ENCODE measurements around the gene SLMAP. TPM values are rescaled to one million over a fixed set of nuclear protein-coding genes. Genes with fewer than 3 reads are reported as not detected.

Gene SLMAP
- total and polyA plus RNA-seq, 2 donors from 2014 or later = 22.0 to 86.1 TPM

DNA sequence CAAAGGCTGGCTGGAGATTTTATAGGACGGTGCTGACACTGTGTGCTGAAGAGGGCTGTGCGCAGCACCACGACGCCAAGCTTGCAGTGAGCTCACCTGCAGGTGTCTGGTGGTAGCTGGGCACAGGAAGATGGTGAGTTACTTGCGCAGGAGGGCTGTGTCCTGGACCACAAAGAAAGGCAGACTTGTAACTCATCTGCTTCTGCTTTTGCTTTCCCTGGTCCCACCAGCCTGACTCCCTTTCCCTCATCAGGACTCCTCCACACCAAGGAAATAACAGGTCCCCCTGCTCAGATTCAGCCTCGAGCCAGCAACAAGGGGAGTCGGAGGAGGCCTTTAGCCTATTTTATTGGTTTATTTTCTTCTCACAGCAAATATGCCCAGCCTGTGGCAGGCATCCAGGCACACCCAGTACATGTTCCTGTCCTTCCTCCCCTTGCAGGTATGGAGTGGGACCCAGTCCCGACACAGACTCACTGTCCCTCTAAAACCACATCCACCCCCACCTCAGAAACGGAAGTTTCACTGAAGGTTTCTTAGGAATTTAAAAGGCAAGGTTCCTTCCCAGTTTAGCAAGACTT, 216.5 kb downstream of the SLMAP start:
- TF ChIP-seq, protein P1, sequence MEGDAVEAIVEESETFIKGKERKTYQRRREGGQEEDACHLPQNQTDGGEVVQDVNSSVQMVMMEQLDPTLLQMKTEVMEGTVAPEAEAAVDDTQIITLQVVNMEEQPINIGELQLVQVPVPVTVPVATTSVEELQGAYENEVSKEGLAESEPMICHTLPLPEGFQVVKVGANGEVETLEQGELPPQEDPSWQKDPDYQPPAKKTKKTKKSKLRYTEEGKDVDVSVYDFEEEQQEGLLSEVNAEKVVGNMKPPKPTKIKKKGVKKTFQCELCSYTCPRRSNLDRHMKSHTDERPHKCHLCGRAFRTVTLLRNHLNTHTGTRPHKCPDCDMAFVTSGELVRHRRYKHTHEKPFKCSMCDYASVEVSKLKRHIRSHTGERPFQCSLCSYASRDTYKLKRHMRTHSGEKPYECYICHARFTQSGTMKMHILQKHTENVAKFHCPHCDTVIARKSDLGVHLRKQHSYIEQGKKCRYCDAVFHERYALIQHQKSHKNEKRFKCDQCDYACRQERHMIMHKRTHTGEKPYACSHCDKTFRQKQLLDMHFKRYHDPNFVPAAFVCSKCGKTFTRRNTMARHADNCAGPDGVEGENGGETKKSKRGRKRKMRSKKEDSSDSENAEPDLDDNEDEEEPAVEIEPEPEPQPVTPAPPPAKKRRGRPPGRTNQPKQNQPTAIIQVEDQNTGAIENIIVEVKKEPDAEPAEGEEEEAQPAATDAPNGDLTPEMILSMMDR (IDR thresholded peaks at IDR 0.05; ENCODE audit: borderline replicate concordance, extremely low read depth, insufficient read depth) = no peak
- Histone ChIP-seq H3K9me3 (ENCODE audit: control insufficient read depth in 2 of 3, insufficient read depth in 1 of 3, low read length in 3 of 3) (no peaks in the 10 kb centered on the region), H3K4me3 (ENCODE audit: low read length in 3 of 3) (no peak overlapping the region), H3K27me3 (ENCODE audit: control insufficient read depth, insufficient read depth, low read length) (no peaks in the 10 kb centered on the region), H3K36me3 (ENCODE audit: control insufficient read depth in 2 of 3, insufficient read depth in 3 of 3, low read length in 3 of 3) (no peaks in the 10 kb centered on the region), H3K4me1 (ENCODE audit: control insufficient read depth in 2 of 3, insufficient read depth in 2 of 3, low read depth in 1 of 3, low read length in 3 of 3) (peaks cover 0 to 4% (median 0%) of the 10 kb centered on the region in 3 donors), H3K27ac (ENCODE audit: low read depth in 2 of 2, low read length in 2 of 2) (no peak overlapping the region), H3K9ac (ENCODE audit: low read length in 3 of 3) (no peak overlapping the region)
- intact Hi-C loops (cut with DNase I) = no loop called here
- FAIRE-seq = no peak
- DNase-seq = no peak

DNA sequence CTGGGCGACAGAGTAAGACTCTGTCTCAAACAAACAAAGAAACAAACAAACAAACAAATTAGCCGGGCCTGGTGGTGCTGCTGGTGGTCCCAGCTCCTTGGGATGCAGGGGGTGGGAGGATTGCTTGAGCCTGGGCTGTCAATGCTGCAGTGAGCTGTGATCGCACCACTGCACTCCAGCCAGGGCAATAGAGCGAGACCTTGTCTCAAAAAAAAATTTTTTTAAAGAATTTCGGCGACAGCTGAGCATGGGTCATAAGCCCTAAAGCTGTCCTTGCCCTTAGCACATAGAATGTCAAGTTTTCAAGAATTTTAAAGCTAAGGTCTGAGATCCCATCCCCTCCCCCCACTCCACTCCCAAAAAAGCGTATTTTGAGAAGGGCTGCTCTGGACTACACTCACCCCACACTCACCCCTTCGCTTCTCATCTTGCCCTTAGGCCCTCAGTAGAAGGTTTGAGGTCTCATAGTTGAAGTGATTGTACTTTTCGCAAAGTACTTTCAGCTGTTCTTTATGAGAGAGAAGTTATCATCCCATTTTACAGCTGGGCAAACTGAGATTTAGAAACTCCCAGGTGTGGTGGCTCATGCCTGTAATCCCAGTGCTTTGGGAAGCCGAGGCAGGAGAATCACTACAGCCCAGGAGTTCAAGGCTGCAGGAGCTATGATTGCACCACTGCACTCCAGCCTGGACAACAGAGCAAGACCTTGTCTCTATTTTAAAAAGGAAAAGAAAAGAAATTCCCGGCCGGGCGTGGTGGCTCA, 217.8 kb downstream of the SLMAP start:
- Histone ChIP-seq H3K27me3 (ENCODE audit: control insufficient read depth, insufficient read depth, low read length) (no peaks in the 10 kb centered on the region), H3K9ac (ENCODE audit: low read length in 3 of 3) (no peak overlapping the region), H3K36me3 (ENCODE audit: control insufficient read depth in 2 of 3, insufficient read depth in 3 of 3, low read length in 3 of 3) (no peaks in the 10 kb centered on the region), H3K4me1 (ENCODE audit: control insufficient read depth in 2 of 3, insufficient read depth in 2 of 3, low read depth in 1 of 3, low read length in 3 of 3) (peaks cover 0 to 7% (median 0%) of the 10 kb centered on the region in 3 donors), H3K27ac (ENCODE audit: low read depth in 2 of 2, low read length in 2 of 2) (no peak overlapping the region), H3K9me3 (ENCODE audit: control insufficient read depth in 2 of 3, insufficient read depth in 1 of 3, low read length in 3 of 3) (no peaks in the 10 kb centered on the region), H3K4me3 (ENCODE audit: low read length in 3 of 3) (no peak overlapping the region)
- TF ChIP-seq, protein P1 (IDR thresholded peaks at IDR 0.05; ENCODE audit: borderline replicate concordance, extremely low read depth, insufficient read depth) = no peak
- intact Hi-C loops (cut with DNase I) = no loop called here
- DNase-seq (no peak), FAIRE-seq (no peak)

GRCh38 chr3:57974796-57975388, 218.8 kb downstream of the SLMAP start:
- H3K9ac ChIP-seq (ENCODE audit: low read length in 3 of 3) = no peak overlapping the region
- no peaks in the 10 kb centered on the region for H3K27me3 ChIP-seq (ENCODE audit: control insufficient read depth, insufficient read depth, low read length)
- no peaks in the 10 kb centered on the region for H3K36me3 ChIP-seq (ENCODE audit: control insufficient read depth in 2 of 3, insufficient read depth in 3 of 3, low read length in 3 of 3)
- no peak for FAIRE-seq
- peak overlapping the region in 1 of 2 donors; percentile 14 for H3K27ac ChIP-seq (ENCODE audit: low read depth in 2 of 2, low read length in 2 of 2)
- TF ChIP-seq, protein P1 (IDR thresholded peaks at IDR 0.05; ENCODE audit: borderline replicate concordance, extremely low read depth, insufficient read depth) = no peak
- intact Hi-C loops (cut with DNase I) = no loop called here
- H3K4me1 ChIP-seq (ENCODE audit: control insufficient read depth in 2 of 3, insufficient read depth in 2 of 3, low read depth in 1 of 3, low read length in 3 of 3) = peaks cover 0 to 7% (median 0%) of the 10 kb centered on the region in 3 donors
- DNase-seq = peak in 1 of 5 donors; percentile 39
- H3K9me3 ChIP-seq (ENCODE audit: control insufficient read depth in 2 of 3, insufficient read depth in 1 of 3, low read length in 3 of 3) = no peaks in the 10 kb centered on the region
- H3K4me3 ChIP-seq (ENCODE audit: low read length in 3 of 3) = no peak overlapping the region

All from kidney (tissue), 14 donors.